B cell (primary cell): Measurements from ENCODE around the gene SIRPB2. TPM values are rescaled to one million over a fixed set of nuclear protein-coding genes. Genes with fewer than 3 reads are reported as not detected.
A peak's percentile ranks its signal among the peaks of the same experiment; 100 is the strongest.

Experiments
- ATAC-seq: fragments of 200-7000 bp; cut with Tn5 transposase; one replicate; pipeline ENCODE4 v1.10.0; 2021; ENCODE audit warnings: low read depth, mild to moderate bottlenecking, moderate number of reproducible peaks, moderate library complexity
- CTCF ChIA-PET: fragments of 350-600 bp; sonication (Branson Sonifier 250); formaldehyde crosslinking; loops from one replicate; lab custom pipeline; 2021; ENCODE audit warnings: antibody characterized with exemption, inconsistent platforms; lab: Charles Lee
- POLR2A ChIA-PET: fragments of 350-600 bp; sonication (Branson Sonifier 250); formaldehyde crosslinking; loops from one replicate; lab custom pipeline; 2021; ENCODE audit warnings: antibody characterized with exemption; lab: Charles Lee
- DNase-seq: peaks from one replicate; pipeline ENCODE4 v3.0.0; 2013
- H2AFZ ChIP-seq: 2 replicates; pipeline ENCODE4 v1.6.1; 2012; ENCODE audit warnings: mild to moderate bottlenecking, low read depth, low read length; ENCODE audit not compliant: insufficient read depth, poor library complexity, severe bottlenecking
- H3K27ac ChIP-seq, 2 donors: 1 replicate in 1 of 2; 2 replicates in 1 of 2; pipeline ENCODE4 v1.5.1; 2012 to 2013; ENCODE audit warnings: low read length in 2 of 2, mild to moderate bottlenecking in 2 of 2, moderate library complexity in 1 of 2
- H3K27me3 ChIP-seq, 4 experiments: fragments of 200-600 bp in 1 of 4; sonication (generic) in 1 of 4; replicated peaks in 1 of 4; 1 replicate in 2 of 4; 2 replicates in 2 of 4; pipeline versions ENCODE4 v1.6.1 to v1.7.0; 2013 to 2016; ENCODE audit warnings: low read length in 3 of 4, mild to moderate bottlenecking in 2 of 4, mixed read lengths in 1 of 4, moderate library complexity in 1 of 4; ENCODE audit not compliant: insufficient read depth in 4 of 4, control insufficient read depth in 3 of 4; ENCODE audit errors: control extremely low read depth in 1 of 4
- H3K36me3 ChIP-seq, 2 experiments: replicated peaks in 1 of 2; 1 replicate in 1 of 2; 2 replicates in 1 of 2; pipeline versions ENCODE4 v1.6.1 to v1.7.1; 2013; ENCODE audit warnings: low read length in 1 of 2; ENCODE audit not compliant: insufficient read depth in 2 of 2, control insufficient read depth in 1 of 2; ENCODE audit errors: control extremely low read depth in 1 of 2, extremely low read depth in 1 of 2
- H3K4me1 ChIP-seq, 2 donors: fragments of 200-600 bp in 1 of 2; sonication (generic) in 1 of 2; 1 replicate in 1 of 2; 2 replicates in 1 of 2; pipeline versions ENCODE4 v1.5.1 to v1.6.1; 2013 to 2017; ENCODE audit warnings: low read length in 2 of 2; ENCODE audit not compliant: control insufficient read depth in 2 of 2, insufficient read depth in 2 of 2
- H3K4me2 ChIP-seq: replicated peaks from 2 replicates; pipeline ENCODE3; 2012; ENCODE audit warnings: mild to moderate bottlenecking, low read depth, low read length; ENCODE audit not compliant: poor library complexity, severe bottlenecking
- H3K4me3 ChIP-seq, 5 experiments: fragments of 200-600 bp in 1 of 5; sonication (generic) in 1 of 5; 1 replicate in 3 of 5; 2 replicates in 2 of 5; pipeline versions ENCODE4 v1.5.1 to v1.7.0; 2011 to 2016; ENCODE audit warnings: low read length in 4 of 5, mild to moderate bottlenecking in 4 of 5, low read depth in 2 of 5, control low read depth in 1 of 5, moderate library complexity in 1 of 5; ENCODE audit not compliant: insufficient read depth in 1 of 5; ENCODE audit errors: control extremely low read depth in 1 of 5, extremely low read depth in 1 of 5
- H3K79me2 ChIP-seq: fragments of 200-600 bp; sonication (generic); one replicate; pipeline ENCODE4 v1.6.0; 2016; ENCODE audit warnings: low read length; ENCODE audit not compliant: control insufficient read depth, insufficient read depth
- H3K9ac ChIP-seq: fragments of 200-600 bp; sonication (generic); 2 replicates; pipeline ENCODE4 v1.6.1; 2017; ENCODE audit warnings: mild to moderate bottlenecking, low read length, moderate library complexity
- H3K9me3 ChIP-seq, 3 donors: one replicate each; pipeline versions ENCODE4 v1.6.1 to v1.7.1; 2013; ENCODE audit warnings: low read length in 2 of 3; ENCODE audit not compliant: control insufficient read depth in 2 of 3, insufficient read depth in 1 of 3; ENCODE audit errors: control extremely low read depth in 1 of 3
- H4K20me1 ChIP-seq: 2 replicates; pipeline ENCODE4 v1.6.0; 2012; ENCODE audit warnings: mild to moderate bottlenecking, low read length; ENCODE audit not compliant: insufficient read depth, control insufficient read depth, poor library complexity, severe bottlenecking
- H3K27ac Mint-ChIP-seq: one replicate; pipeline ENCODE4 v1.8.0; 2021; ENCODE audit warnings: mixed read lengths
- H3K27me3 Mint-ChIP-seq: one replicate; pipeline ENCODE4 v1.8.0; 2021; ENCODE audit warnings: mixed read lengths
- H3K4me1 Mint-ChIP-seq: one replicate; pipeline ENCODE4 v1.8.0; 2021; ENCODE audit warnings: mixed read lengths
- H3K4me3 Mint-ChIP-seq: one replicate; pipeline ENCODE4 v1.8.0; 2021; ENCODE audit warnings: mixed read lengths
- H3K9me3 Mint-ChIP-seq: one replicate; pipeline ENCODE4 v1.8.0; 2022; ENCODE audit warnings: mixed read lengths; ENCODE audit not compliant: insufficient read depth
- CTCF ChIP-seq: fragments of 200-600 bp; IDR thresholded peaks from one replicate; pipeline ENCODE4 v1.8.0; 2022; ENCODE audit warnings: antibody characterized with exemption, mild to moderate bottlenecking
- EZH2 ChIP-seq: IDR thresholded peaks from 2 replicates; pipeline ENCODE4 v1.6.1; 2012; ENCODE audit warnings: borderline replicate concordance, low read depth, mild to moderate bottlenecking, moderate library complexity, low read length; ENCODE audit not compliant: insufficient read depth, poor library complexity, severe bottlenecking
- WGBS: methylation state at CpG from one replicate; pipeline ENCODE4 v1.1.5; 2013; ENCODE audit warnings: missing lambda C conversion rate; ENCODE audit not compliant: insufficient coverage; 5-methylcytosine and 5-hydroxymethylcytosine counted together
- intact Hi-C: fragments of 100-400 bp; cut with micrococcal nuclease; formaldehyde crosslinking; loops from one replicate; pipeline ENCODE4 v1.10.0; 2022
- polyA plus RNA-seq: library from polyadenylated mRNA; depleted of rRNA; stranded (reverse); fragments of >200 nt; gene quantifications from 2 replicates; pipeline ENCODE4 v1.2.3, GENCODE V29; 2012
- total RNA-seq, 2 donors: library from RNA; stranded (reverse); fragments of 120-200 nt in 1 of 2; gene quantifications; 1 replicate in 1 of 2; 2 replicates in 1 of 2; pipeline versions ENCODE4 v1.2.3 to v1.2.4, GENCODE V29; 2013 to 2022

Gene SIRPB2
- total and polyA plus RNA-seq, 2 donors (not counting 1 experiment from before 2014, with no cell fraction given): 0.51 TPM; not detected in 1

GRCh38 chr20:1468117-1468624 is 23.0 kb downstream of the SIRPB2 start:
- no peaks in the 10 kb centered on the region for H3K9me3 ChIP-seq
- Mint-ChIP-seq H3K4me1 (peaks cover 77% of the 10 kb centered on the region), H3K9me3 (no peaks in the 10 kb centered on the region), H3K4me3 (peak overlapping the region; percentile 90), H3K27ac (peak overlapping the region; percentile 93), H3K27me3 (no peaks in the 10 kb centered on the region)
- H3K9ac ChIP-seq: peak overlapping the region; percentile 67
- H3K4me3 ChIP-seq: peak overlapping the region; percentile 54 to 71 (median 60)
- no peak for TF ChIP-seq EZH2
- TF ChIP-seq CTCF: no peak
- ChIA-PET CTCF (interaction anchor here (1.0 to 4.9 kb wide), 14 partner anchors 9 to 309 kb away, joined by 3 to 85 read pairs (median 6); partner anchors contain the start of genes FKBP1A, SIRPB2 and SNPH), POLR2A (interaction anchor here (0.6 to 2.6 kb wide), 2 partner anchors 32 to 75 kb away, joined by 6 to 15 read pairs; partner anchors contain the start of gene FKBP1A)
- H3K4me1 ChIP-seq: peaks cover 58 to 66% of the 10 kb centered on the region in 2 donors
- peaks cover 27% of the 10 kb centered on the region for H3K79me2 ChIP-seq
- H3K27me3 ChIP-seq: no peaks in the 10 kb centered on the region
- peaks cover 28% of the 10 kb centered on the region for H4K20me1 ChIP-seq
- 35% methylated on average over 4 of the region's 7 CpGs for WGBS
- intact Hi-C loops: loop anchor here (10.0 kb wide), 2 partner anchors 243 to 1007 kb away; partner anchors contain the start of genes RAD21L1 and SNRPB
- peak overlapping the region; percentile 92 for H3K4me2 ChIP-seq
- peak overlapping the region; percentile 79 to 92 for H3K27ac ChIP-seq
- H3K36me3 ChIP-seq: peaks cover 0 to 20% of the 10 kb centered on the region in 2 experiments
- DNase-seq (no peak), ATAC-seq (no peak)
- peak overlapping the region; percentile 68 for H2AFZ ChIP-seq
